T47D (cell line): ENCODE measurements around the gene FSTL3.
"Not testable (repeated sequence)": the region's sequence is repeated elsewhere in the genome, so short reads cannot be mapped to it uniquely, and the experiment has no call there.

ENCODE experiments used
- DNase-seq, 2 experiments: peaks; one replicate each; pipeline versions ENCODE4 v3.0.0 to v3.0.0-alpha.2; 2011 to 2012; ENCODE audit warnings: low read depth in 1 of 2, low spot score in 1 of 2
- JUND ChIP-seq: IDR thresholded peaks from 2 replicates; pipeline ENCODE4 v1.6.1; 2012; ENCODE audit warnings: low read depth
- in situ Hi-C: cut with HindIII; loops from 2 replicates; pipeline ENCODE4 v1.10.0; 2016; ENCODE audit warnings: low sequenced_read_pairs, low pct_unique_long_range_greater_than_20kb

FSTL3 gene

GRCh38 chr19:720345-721160, 44.4 kb downstream of the FSTL3 start:
- in situ Hi-C loops, result no loop called here
- no peak for TF ChIP-seq JUND

GRCh38 chr19:722553-723101, 46.4 kb downstream of the FSTL3 start:
- TF ChIP-seq JUND, result no peak
- DNase-seq, result no peak
- in situ Hi-C loops, result no loop called here

More at GRCh38 chr19:720345-721160, 44.4 kb downstream of the FSTL3 start:
- DNase-seq, result no peak

GRCh38 chr19:723247-723646, 47.1 kb downstream of the FSTL3 start:
- in situ Hi-C loops, result no loop called here
- TF ChIP-seq JUND, result no peak
- DNase-seq, result no peak

DNA sequence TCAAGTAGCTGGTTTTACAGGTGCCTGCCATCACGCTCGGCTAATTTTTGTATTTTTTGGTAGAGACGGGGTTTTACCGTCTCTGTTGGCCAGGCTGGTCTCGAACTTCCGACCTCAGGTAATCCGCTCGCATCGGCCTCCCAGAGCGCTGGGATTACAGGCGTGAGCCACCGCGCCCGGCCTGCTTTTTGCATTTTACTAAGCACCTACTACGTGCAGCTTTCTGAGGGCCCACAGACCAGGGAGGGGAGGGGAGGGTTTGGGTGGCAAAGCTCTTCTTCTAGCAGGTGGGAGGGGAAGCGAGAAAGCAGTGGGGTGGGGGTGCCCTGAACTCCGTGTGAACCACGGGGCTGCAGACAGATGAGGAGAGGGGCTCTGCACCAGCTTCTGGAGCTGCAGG, 47.5 kb downstream of the FSTL3 start:
- in situ Hi-C loops, result no loop called here
- no peak for TF ChIP-seq JUND
- DNase-seq, result no peak

GRCh38 chr19:725461-726089, 49.4 kb downstream of the FSTL3 start:
- in situ Hi-C loops, result no loop called here
- TF ChIP-seq JUND, result no peak
- no peak for DNase-seq

- TF ChIP-seq JUND, result no peak
- no peak for DNase-seq
- in situ Hi-C loops, result no loop called here
These were observed 51.1 kb downstream of the FSTL3 start for GRCh38 chr19:726993-727956.

DNA sequence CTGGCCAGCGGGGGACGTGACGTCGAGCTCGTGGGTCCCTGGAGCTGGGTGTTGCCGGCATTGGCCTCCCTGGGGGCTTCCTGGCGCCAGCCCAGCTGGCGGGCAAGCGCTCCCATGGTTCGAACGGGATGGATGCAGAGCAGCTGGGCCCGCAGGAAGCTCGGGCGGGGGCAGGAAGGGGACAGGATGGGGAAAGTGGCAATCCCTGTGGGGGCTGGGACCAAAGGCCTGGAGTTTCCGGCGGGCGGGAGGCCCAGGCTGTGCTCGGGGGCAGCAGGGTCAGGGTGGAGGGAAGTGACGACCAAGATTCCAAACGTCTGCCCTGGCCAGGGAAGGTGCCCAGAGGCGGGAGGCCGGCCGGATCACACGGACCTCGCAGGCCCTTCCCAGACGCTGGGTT, 51.8 kb downstream of the FSTL3 start:
- in situ Hi-C loops, result no loop called here
- no peak for DNase-seq
- TF ChIP-seq JUND, result no peak

DNA sequence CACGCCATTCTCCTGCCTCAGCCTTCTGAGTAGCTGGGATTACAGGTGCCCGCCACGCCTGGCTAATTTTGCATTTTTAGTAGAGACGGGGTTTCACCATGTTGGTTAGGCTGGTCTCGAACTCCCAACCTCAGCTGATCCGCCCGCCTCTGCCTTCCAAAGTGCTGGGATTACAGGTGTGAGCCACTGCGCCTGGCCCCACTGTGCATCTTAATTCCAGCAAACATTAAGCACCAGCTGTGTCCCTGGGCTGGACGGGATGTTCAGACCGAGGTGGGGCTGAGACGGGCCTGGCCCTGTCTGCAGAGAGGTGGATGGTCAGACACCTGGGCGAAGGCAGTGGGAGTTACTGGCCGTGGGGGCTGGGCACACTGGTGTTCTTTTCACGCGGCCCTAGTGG, 53.4 kb downstream of the FSTL3 start:
- in situ Hi-C loops, DNase-seq: not testable (repeated sequence)

DNA sequence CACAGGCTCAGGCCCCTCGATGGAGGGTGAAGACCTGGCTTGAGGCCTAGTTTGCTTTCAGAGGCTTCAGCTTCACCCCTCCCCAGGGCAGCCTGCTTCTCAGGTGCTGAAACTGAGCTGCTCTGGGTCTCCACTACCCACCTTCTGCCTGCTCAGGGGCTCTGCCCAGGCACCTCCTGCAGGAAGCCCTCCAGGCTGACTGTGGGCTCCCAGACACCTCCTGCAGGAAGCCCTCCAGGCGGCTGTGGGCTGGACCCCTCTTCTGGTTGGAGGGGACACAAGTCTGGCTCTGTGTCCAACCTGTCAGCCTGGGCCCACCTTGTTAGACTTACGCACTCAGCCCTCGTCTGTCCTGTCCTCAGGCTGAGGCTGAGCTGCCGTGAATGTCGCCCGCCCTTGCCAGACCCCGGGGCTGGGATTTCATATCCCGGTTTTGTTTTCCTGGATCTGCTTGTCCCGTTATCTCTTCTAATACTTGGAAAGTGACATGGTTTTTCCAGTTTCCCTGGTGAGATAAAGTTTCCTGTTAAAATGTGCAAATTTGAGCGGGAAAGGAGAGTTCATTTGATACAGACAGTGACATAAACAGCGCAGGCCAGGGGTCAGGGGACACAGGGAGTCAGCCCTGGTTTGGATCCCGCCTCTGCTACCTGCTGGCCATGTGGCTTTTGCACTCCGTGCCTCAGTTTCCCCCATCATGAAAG, 53.9 kb downstream of the FSTL3 start:
- no peak for DNase-seq
- TF ChIP-seq JUND, result no peak
- in situ Hi-C loops, result no loop called here

DNA sequence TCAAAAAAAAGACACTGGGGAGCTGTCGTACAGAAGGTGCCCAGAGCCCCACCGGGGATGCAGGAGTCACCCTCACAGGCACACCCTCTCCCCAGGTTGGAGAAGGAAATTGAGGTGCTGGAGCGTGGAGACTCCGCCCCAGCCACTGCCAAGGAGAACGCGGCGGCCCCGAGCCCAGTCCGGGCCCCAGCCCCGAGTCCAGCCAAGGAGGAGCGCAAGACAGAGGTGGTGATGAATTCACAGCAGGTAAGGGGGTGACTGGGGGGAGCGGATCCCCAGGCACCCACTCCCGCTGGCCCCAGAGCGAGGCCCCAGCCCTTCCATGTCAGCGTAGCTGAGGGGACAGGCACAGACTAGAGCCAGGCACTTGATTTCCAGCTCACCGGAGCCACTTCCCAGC, 54.8 kb downstream of the FSTL3 start:
- no peak for DNase-seq
- in situ Hi-C loops, result no loop called here

DNA sequence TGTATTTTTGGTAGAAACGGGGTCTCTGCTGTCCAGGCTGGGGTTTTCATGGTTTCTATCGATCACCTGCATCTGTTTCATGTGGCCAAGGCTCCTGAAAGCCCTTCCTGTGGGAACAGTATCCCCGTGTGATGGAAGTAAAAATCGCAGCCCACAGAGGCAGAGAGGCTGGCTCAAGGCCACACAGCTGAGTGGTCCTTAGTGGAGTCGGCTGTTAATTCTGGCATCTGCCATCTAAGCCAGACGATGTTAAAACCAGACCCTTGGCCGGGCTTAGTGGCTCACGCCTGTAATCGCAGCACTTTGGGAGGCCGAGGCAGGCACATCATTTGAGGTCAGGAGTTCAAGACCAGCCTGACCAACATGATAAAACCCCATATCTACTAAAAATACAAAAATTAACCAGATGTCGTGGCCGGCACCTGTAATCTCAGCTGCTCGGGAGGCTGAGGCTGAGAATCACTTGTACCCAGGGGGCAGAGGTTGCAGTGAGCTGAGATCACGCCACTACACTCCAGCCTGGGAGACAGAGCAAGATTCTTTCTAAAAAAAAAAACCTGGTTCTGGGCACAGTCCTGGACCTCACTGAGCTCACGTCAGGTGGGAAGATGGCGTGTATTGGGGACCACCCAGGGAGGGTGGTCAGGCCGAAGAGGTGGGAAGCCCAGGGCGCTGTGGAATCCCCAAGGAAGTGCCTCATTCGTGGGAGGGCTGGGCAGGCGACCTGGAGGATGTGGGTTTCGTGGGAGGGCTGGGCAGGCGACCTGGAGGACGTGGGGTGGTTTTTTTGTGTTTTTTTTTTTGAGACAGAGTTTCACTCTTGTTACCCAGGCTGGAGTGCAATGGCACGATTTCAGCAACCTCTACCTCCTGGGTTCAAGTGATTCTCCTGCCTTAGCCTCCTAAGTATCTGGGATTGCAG, 56.2 kb downstream of the FSTL3 start:
- in situ Hi-C loops, result no loop called here
- TF ChIP-seq JUND, result no peak
- DNase-seq, result no peak

More for the DNA sequence above, 54.8 kb downstream of the FSTL3 start:
- TF ChIP-seq JUND, result no peak
